ENCODE data around the gene IPO9. TPM values are rescaled to one million over a fixed set of nuclear protein-coding genes. Genes with fewer than 3 reads are reported as not detected.

The IPO9 gene
- total and polyA plus RNA-seq, 2 of the 4 experiments (the other 2 are of a cell fraction): 14.0 to 23.4 TPM

GRCh38 chr1:201903135-201903534 lies 74.2 kb downstream of the IPO9 start:
- ATAC-seq (ENCODE audit: low read depth): peak; percentile 56
- peak overlapping the region; percentile 90 for H3K56ac ChIP-seq (ENCODE audit: extremely low read depth, insufficient read depth, low read length)
- WGBS, 2 experiments (ENCODE audit: extremely low coverage in 2 of 2, insufficient read length in 1 of 2): 87% methylated on average over 3 of the region's 5 CpGs; no CpG with 5 or more reads in 1 of the 2 experiments
- peaks cover 31% of the 10 kb centered on the region for H3K4me1 ChIP-seq (ENCODE audit: control insufficient read depth, insufficient read depth, low read length)
- H2AFZ ChIP-seq (replicated peaks; ENCODE audit: low read length, poor library complexity): no peak overlapping the region
- H3K9ac ChIP-seq (ENCODE audit: low read depth, low read length): peak overlapping the region; percentile 40
- H3K9me1 ChIP-seq (ENCODE audit: insufficient read depth, low read length): peaks cover 45% of the 10 kb centered on the region
- no peaks in the 10 kb centered on the region for H3K27me3 ChIP-seq (ENCODE audit: control insufficient read depth, insufficient read depth, low read length)
- peaks cover 25% of the 10 kb centered on the region for H3K36me3 ChIP-seq (ENCODE audit: control insufficient read depth, insufficient read depth, low read length)
- peak overlapping the region; percentile 100 for H2BK5ac ChIP-seq (ENCODE audit: low read depth, low read length, poor library complexity, severe bottlenecking)
- intact Hi-C loops (cut with micrococcal nuclease) (no loop called here), in situ Hi-C loops (cut with MboI; ENCODE audit: low sequenced_read_pairs) (no loop called here), dilution Hi-C loops (cut with HindIII; ENCODE audit: low sequenced_read_pairs, unreplicated experiment) (no loop called here)
- peak; percentile 64 for DNase-seq
- H2BK15ac ChIP-seq (ENCODE audit: low read depth, low read length): peak overlapping the region; percentile 97
- H4K91ac ChIP-seq (ENCODE audit: insufficient read depth, low read depth, low read length): peak overlapping the region; percentile 99
- H3K4me3 ChIP-seq (ENCODE audit: insufficient read depth, low read depth, low read length): no peak overlapping the region
- H2AK5ac ChIP-seq (ENCODE audit: low read depth, low read length): peak overlapping the region; percentile 96
- no TSS peak for BruUV-seq (replicated peaks)
- peak overlapping the region; percentile 0; the same call in 1 of the 2 replicates for H3K4me2 ChIP-seq (ENCODE audit: low read depth, low read length)
- H3K4ac ChIP-seq (ENCODE audit: low read depth, low read length): peak overlapping the region; percentile 100
- H4K5ac ChIP-seq (ENCODE audit: low read depth, low read length): peak overlapping the region; percentile 94
- CTCF ChIA-PET: interaction anchor here (1.1 kb wide), 1 partner anchor 97 kb away, joined by 3 read pairs; no protein-coding TSS in a partner anchor
- H3K27ac ChIP-seq (ENCODE audit: insufficient read depth, low read length): peak overlapping the region; percentile 93
- H2BK20ac ChIP-seq (ENCODE audit: low read depth, low read length): peak overlapping the region; percentile 97
- H2AK9ac ChIP-seq (replicated peaks; ENCODE audit: low read depth, low read length, poor library complexity): peak overlapping the region; percentile 94
- POLR2A ChIA-PET (ENCODE audit: unreplicated experiment): interaction anchor here (3.6 kb wide), 1 partner anchor 42 kb away, joined by 24 read pairs; the partner anchor contains the start of gene LMOD1
- peaks cover 22 to 68% of the 10 kb centered on the region in 2 experiments for H3K79me1 ChIP-seq (ENCODE audit: low read depth in 1 of 2, low read length in 2 of 2)
- H4K8ac ChIP-seq (ENCODE audit: low read depth in 2 of 2, low read length in 2 of 2): peak overlapping the region; percentile 91 to 100
- peak overlapping the region; percentile 92 for H3K18ac ChIP-seq (ENCODE audit: low read depth, low read length)
- no peak for TF ChIP-seq MXI1 (IDR thresholded peaks at IDR 0.05; ENCODE audit: borderline replicate concordance, low read depth, low read length)
- no peak for TF ChIP-seq FOS (IDR thresholded peaks at IDR 0.05; ENCODE audit: low read depth, low read length)
- peak; percentile 23; the same call in 1 of the 2 replicates for TF ChIP-seq MAZ (IDR thresholded peaks at IDR 0.05; ENCODE audit: borderline replicate concordance, low read depth, low read length)
- peak overlapping the region; percentile 96 for H3K14ac ChIP-seq (replicated peaks; ENCODE audit: low read depth, low read length)
- H3K23ac ChIP-seq (ENCODE audit: low read depth, low read length): peak overlapping the region; percentile 96
- no peaks in the 10 kb centered on the region for H4K20me1 ChIP-seq (ENCODE audit: insufficient read depth, low read length)
- no peaks in the 10 kb centered on the region for H3K9me3 ChIP-seq (ENCODE audit: control insufficient read depth, insufficient read depth, low read length)
- H2BK120ac ChIP-seq (ENCODE audit: low read depth, low read length): peak overlapping the region; percentile 97
